Measurements from ENCODE around the gene STAP2.

DNA sequence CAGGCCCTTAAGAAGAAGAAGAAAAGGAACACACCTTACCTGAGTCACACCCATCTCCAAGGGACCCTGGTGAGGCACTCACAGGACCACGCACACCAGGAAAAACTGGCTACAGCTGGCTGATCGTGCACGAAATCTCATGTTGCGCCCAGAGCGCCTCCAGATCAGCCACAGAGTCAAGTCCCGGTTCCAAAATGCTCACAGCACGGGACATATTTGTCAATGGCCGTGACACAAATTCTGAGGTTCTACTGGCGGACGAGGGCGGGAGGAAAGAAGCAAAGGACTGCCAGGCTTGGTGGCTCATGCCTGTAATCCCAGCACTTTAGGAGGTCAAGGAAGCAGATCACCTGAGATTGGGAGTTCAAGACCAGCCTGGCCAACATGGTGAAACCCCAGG, 40.3 kb upstream of the STAP2 start:
- TF ChIP-seq POLR2AphosphoS5 (IDR thresholded peaks at IDR 0.05), result no peak
- TF ChIP-seq, protein P1, sequence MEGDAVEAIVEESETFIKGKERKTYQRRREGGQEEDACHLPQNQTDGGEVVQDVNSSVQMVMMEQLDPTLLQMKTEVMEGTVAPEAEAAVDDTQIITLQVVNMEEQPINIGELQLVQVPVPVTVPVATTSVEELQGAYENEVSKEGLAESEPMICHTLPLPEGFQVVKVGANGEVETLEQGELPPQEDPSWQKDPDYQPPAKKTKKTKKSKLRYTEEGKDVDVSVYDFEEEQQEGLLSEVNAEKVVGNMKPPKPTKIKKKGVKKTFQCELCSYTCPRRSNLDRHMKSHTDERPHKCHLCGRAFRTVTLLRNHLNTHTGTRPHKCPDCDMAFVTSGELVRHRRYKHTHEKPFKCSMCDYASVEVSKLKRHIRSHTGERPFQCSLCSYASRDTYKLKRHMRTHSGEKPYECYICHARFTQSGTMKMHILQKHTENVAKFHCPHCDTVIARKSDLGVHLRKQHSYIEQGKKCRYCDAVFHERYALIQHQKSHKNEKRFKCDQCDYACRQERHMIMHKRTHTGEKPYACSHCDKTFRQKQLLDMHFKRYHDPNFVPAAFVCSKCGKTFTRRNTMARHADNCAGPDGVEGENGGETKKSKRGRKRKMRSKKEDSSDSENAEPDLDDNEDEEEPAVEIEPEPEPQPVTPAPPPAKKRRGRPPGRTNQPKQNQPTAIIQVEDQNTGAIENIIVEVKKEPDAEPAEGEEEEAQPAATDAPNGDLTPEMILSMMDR (IDR thresholded peaks at IDR 0.05), result no peak
- TF ChIP-seq EP300 (IDR thresholded peaks at IDR 0.05), result no peak

Measured in suprapubic skin (tissue), 4 donors.